ENCODE results near the gene DYNLT2.

DNA sequence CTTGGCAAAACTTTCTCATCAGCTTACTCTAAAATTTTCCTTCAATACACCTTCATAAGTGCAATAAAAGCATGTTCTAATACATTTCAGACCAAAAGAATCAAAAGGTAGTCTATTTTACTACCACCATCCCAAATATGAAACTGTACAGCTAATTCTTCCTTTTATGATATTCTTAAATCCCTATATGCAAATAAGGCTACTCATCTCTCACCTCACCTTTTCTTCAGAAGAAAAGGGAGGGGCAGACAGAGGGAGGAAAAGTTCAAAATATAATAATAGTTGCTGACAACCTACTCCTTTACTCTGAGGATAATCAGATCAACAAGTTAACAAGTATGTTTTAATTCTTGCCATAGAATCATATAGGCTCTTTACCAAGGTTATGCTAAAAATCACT is 42.1 kb downstream of the DYNLT2 start:
- TF ChIP-seq CTCF (IDR thresholded peaks at IDR 0.05; ENCODE audit: low read depth, low read length) (no peak), EZH2phosphoT487 (IDR thresholded peaks at IDR 0.05; ENCODE audit: low read depth) (no peak)

Measured in OCI-LY3 (cell line).